Keratinocyte (primary cell): ENCODE measurements around the gene FARP1. TPM values are rescaled to one million over a fixed set of nuclear protein-coding genes. Genes with fewer than 3 reads are reported as not detected.
"Not testable (repeated sequence)": the region's sequence is repeated elsewhere in the genome, so short reads cannot be mapped to it uniquely, and the experiment has no call there.

Experiments
- DNase-seq: peaks from one replicate; pipeline ENCODE4 v3.0.0-alpha.2; 2011; ENCODE audit warnings: low read depth, missing footprints, low spot score
- FAIRE-seq: peaks from 2 replicates; lab custom pipeline; 2011; peaks lifted over from hg19 to GRCh38; lab: Jason Lieb, UNC
- H2AFZ ChIP-seq: 2 replicates; pipeline ENCODE4 v1.6.0; 2012; ENCODE audit warnings: low read length, control low read depth, inconsistent platforms; ENCODE audit not compliant: control insufficient read depth
- H3K27ac ChIP-seq: 2 replicates; pipeline ENCODE4 v1.5.1; 2011; ENCODE audit warnings: low read length; ENCODE audit not compliant: control insufficient read depth, insufficient read depth
- H3K27me3 ChIP-seq: 3 replicates; pipeline ENCODE4 v1.6.0; 2011; ENCODE audit warnings: low read length; ENCODE audit not compliant: control insufficient read depth, insufficient read depth; ENCODE audit errors: extremely low read depth
- H3K36me3 ChIP-seq, 2 experiments: 2 replicates in 1 of 2; 3 replicates in 1 of 2; pipeline ENCODE4 v1.5.1; 2011; ENCODE audit warnings: low read length in 2 of 2, mild to moderate bottlenecking in 1 of 2; ENCODE audit not compliant: control insufficient read depth in 2 of 2, insufficient read depth in 2 of 2; ENCODE audit errors: extremely low read depth in 1 of 2
- H3K4me1 ChIP-seq: 3 replicates; pipeline ENCODE4 v1.5.1; 2011; ENCODE audit warnings: low read length; ENCODE audit not compliant: control insufficient read depth, insufficient read depth; ENCODE audit errors: extremely low read depth
- H3K4me2 ChIP-seq: 3 replicates; pipeline ENCODE4 v1.6.0; 2011; ENCODE audit warnings: low read depth, low read length; ENCODE audit not compliant: control insufficient read depth, insufficient read depth; ENCODE audit errors: extremely low read depth
- H3K4me3 ChIP-seq, 3 experiments: fragments of 200-600 bp in 1 of 3; sonication (generic) in 1 of 3; 2 replicates in 2 of 3; 3 replicates in 1 of 3; pipeline ENCODE4 v1.5.1; 2011 to 2016; ENCODE audit warnings: low read length in 3 of 3, mild to moderate bottlenecking in 3 of 3, control low read depth in 2 of 3, inconsistent platforms in 1 of 3, low read depth in 1 of 3, mixed read lengths in 1 of 3, mixed run types in 1 of 3, moderate library complexity in 1 of 3; ENCODE audit not compliant: control insufficient read depth in 2 of 3, insufficient read depth in 2 of 3; ENCODE audit errors: extremely low read depth in 1 of 3
- H3K79me2 ChIP-seq: 2 replicates; pipeline ENCODE4 v1.6.0; 2012; ENCODE audit warnings: low read length; ENCODE audit not compliant: control insufficient read depth, insufficient read depth
- H3K9ac ChIP-seq: 3 replicates; pipeline ENCODE4 v1.6.0; 2011; ENCODE audit warnings: low read length; ENCODE audit not compliant: control insufficient read depth, insufficient read depth; ENCODE audit errors: extremely low read depth
- H3K9me1 ChIP-seq: 3 replicates; pipeline ENCODE4 v1.6.0; 2011; ENCODE audit warnings: low read length; ENCODE audit not compliant: control insufficient read depth, insufficient read depth; ENCODE audit errors: extremely low read depth
- H3K9me3 ChIP-seq: 2 replicates; pipeline ENCODE4 v1.5.1; 2012; ENCODE audit warnings: low read depth, low read length; ENCODE audit not compliant: control insufficient read depth
- H4K20me1 ChIP-seq: 3 replicates; pipeline ENCODE4 v1.6.0; 2011; ENCODE audit warnings: low read length; ENCODE audit not compliant: control insufficient read depth, insufficient read depth; ENCODE audit errors: extremely low read depth
- EZH2 ChIP-seq: IDR thresholded peaks from one replicate; pipeline ENCODE4 v1.6.1; 2012; ENCODE audit warnings: inconsistent platforms, mild to moderate bottlenecking, low read length, moderate library complexity
- dilution Hi-C: fragments of 300-500 bp; cut with MboI; formaldehyde crosslinking; loops from one replicate; pipeline ENCODE4 v1.7.0; 2020; ENCODE audit warnings: low sequenced_read_pairs; ENCODE audit not compliant: extremely low pct_ligation_motif_present
- polyA plus RNA-seq, 5 experiments: library from polyadenylated mRNA; depleted of rRNA in 3 of 5; stranded (reverse) in 3 of 5; stranded (forward) in 1 of 5; unstranded in 1 of 5; fragments of >200 nt; gene quantifications; 1 replicate in 1 of 5; 2 replicates in 3 of 5; 3 replicates in 1 of 5; pipeline versions ENCODE4 v1.2.1 to v1.2.3, GENCODE V29; 2011 to 2012; ENCODE audit warnings: missing spikeins in 2 of 5, low read depth in 1 of 5, low replicate concordance in 1 of 5
- TF ChIP-seq, protein P1 (sequence below), 3 experiments: IDR thresholded peaks in 1 of 3; conservative IDR thresholded peaks in 1 of 3; optimal IDR thresholded peaks in 1 of 3; 2 replicates in 2 of 3; 3 replicates in 1 of 3; pipeline versions ENCODE3 to v1.5.1; 2011; ENCODE audit warnings: low read length in 3 of 3, mild to moderate bottlenecking in 3 of 3, moderate library complexity in 2 of 3, control low read depth in 1 of 3, inconsistent platforms in 1 of 3; ENCODE audit not compliant: insufficient read depth in 2 of 3; ENCODE audit errors: extremely low read depth in 1 of 3

FARP1 gene
- polyA plus RNA-seq, 1 donor (not counting 4 experiments of a cell fraction or from before 2014, with no cell fraction given), result 10.3 TPM

- H3K9me3 ChIP-seq, result no peaks in the 10 kb centered on the region
- H3K4me3 ChIP-seq, result no peak overlapping the region
- dilution Hi-C loops, result no loop called here
- no peaks in the 10 kb centered on the region for H3K36me3 ChIP-seq
- no peaks in the 10 kb centered on the region for H3K9me1 ChIP-seq
- H2AFZ ChIP-seq, result no peak overlapping the region
- H3K27ac ChIP-seq, result no peak overlapping the region
- no peak overlapping the region for H3K9ac ChIP-seq
- FAIRE-seq (no peak), DNase-seq (no peak)
- H3K79me2 ChIP-seq, result no peaks in the 10 kb centered on the region
- no peaks in the 10 kb centered on the region for H4K20me1 ChIP-seq
- H3K27me3 ChIP-seq, result no peaks in the 10 kb centered on the region
- H3K4me1 ChIP-seq, result no peaks in the 10 kb centered on the region
- no peak for TF ChIP-seq EZH2
- no peak overlapping the region for H3K4me2 ChIP-seq
Observed at GRCh38 chr13:98410612-98411011, 267.7 kb downstream of the FARP1 start.

DNA sequence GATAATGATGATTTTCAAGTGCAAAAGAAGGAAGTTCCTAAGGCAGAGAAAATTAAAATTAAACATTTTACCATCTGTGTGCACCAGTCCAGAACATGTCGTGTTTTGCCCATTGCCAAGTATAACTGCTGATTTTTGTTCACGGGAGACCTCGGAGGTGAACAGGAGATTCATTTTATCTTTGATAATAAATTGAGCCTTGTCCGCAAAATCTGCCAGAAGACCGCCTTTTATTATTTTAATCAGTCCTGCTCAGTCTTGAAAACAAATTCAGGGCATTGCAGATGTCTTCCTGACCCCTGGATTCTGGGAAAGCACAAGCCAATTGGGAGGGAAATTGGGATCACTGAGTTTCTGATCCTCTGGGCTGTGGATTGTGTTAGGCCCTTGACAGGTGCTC is 268.1 kb downstream of the FARP1 start:
- no peaks in the 10 kb centered on the region for H3K79me2 ChIP-seq
- dilution Hi-C loops, result no loop called here
- H3K27me3 ChIP-seq, result no peaks in the 10 kb centered on the region
- no peak overlapping the region for H3K9ac ChIP-seq
- H3K4me2 ChIP-seq, result no peak overlapping the region
- DNase-seq, result no peak
- no peak overlapping the region for H3K27ac ChIP-seq
- no peaks in the 10 kb centered on the region for H3K9me3 ChIP-seq
- no peak overlapping the region for H3K4me3 ChIP-seq
- no peak overlapping the region for H2AFZ ChIP-seq
- TF ChIP-seq EZH2, result no peak
- TF ChIP-seq, protein P1, sequence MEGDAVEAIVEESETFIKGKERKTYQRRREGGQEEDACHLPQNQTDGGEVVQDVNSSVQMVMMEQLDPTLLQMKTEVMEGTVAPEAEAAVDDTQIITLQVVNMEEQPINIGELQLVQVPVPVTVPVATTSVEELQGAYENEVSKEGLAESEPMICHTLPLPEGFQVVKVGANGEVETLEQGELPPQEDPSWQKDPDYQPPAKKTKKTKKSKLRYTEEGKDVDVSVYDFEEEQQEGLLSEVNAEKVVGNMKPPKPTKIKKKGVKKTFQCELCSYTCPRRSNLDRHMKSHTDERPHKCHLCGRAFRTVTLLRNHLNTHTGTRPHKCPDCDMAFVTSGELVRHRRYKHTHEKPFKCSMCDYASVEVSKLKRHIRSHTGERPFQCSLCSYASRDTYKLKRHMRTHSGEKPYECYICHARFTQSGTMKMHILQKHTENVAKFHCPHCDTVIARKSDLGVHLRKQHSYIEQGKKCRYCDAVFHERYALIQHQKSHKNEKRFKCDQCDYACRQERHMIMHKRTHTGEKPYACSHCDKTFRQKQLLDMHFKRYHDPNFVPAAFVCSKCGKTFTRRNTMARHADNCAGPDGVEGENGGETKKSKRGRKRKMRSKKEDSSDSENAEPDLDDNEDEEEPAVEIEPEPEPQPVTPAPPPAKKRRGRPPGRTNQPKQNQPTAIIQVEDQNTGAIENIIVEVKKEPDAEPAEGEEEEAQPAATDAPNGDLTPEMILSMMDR (optimal IDR thresholded peaks at IDR 0.05 in 1 of 3, IDR thresholded peaks at IDR 0.05 in 1 of 3, conservative IDR thresholded peaks at IDR 0.05 in 1 of 3; ENCODE audit: extremely low read depth in 1 of 3, insufficient read depth in 2 of 3, low read length in 3 of 3), result no peak
- no peaks in the 10 kb centered on the region for H3K4me1 ChIP-seq
- H4K20me1 ChIP-seq, result no peaks in the 10 kb centered on the region
- no peak for FAIRE-seq
- no peaks in the 10 kb centered on the region for H3K36me3 ChIP-seq
- no peaks in the 10 kb centered on the region for H3K9me1 ChIP-seq

- TF ChIP-seq, protein P1 (optimal IDR thresholded peaks at IDR 0.05 in 1 of 3, IDR thresholded peaks at IDR 0.05 in 1 of 3, conservative IDR thresholded peaks at IDR 0.05 in 1 of 3; ENCODE audit: extremely low read depth in 1 of 3, insufficient read depth in 2 of 3, low read length in 3 of 3), result no peak
- no peak for TF ChIP-seq EZH2
- dilution Hi-C loops, result no loop called here
- Histone ChIP-seq H3K79me2 (no peaks in the 10 kb centered on the region), H3K27ac (no peak overlapping the region), H3K27me3 (no peaks in the 10 kb centered on the region), H4K20me1 (no peaks in the 10 kb centered on the region), H3K4me3 (no peak overlapping the region), H3K9ac (no peak overlapping the region), H3K4me1 (no peaks in the 10 kb centered on the region), H2AFZ (no peak overlapping the region), H3K4me2 (no peak overlapping the region), H3K9me1 (no peaks in the 10 kb centered on the region), H3K9me3 (no peaks in the 10 kb centered on the region), H3K36me3 (no peaks in the 10 kb centered on the region)
- no peak for DNase-seq
- no peak for FAIRE-seq
Observed at GRCh38 chr13:98411617-98412265, 268.8 kb downstream of the FARP1 start.

GRCh38 chr13:98413278-98413677 is 270.4 kb downstream of the FARP1 start:
- H3K79me2 ChIP-seq, H3K27ac ChIP-seq, H3K4me2 ChIP-seq, dilution Hi-C loops, H3K4me1 ChIP-seq, H3K27me3 ChIP-seq, H3K9me1 ChIP-seq, H3K36me3 ChIP-seq, FAIRE-seq, H3K4me3 ChIP-seq, DNase-seq, H4K20me1 ChIP-seq, H3K9me3 ChIP-seq, H2AFZ ChIP-seq, H3K9ac ChIP-seq: not testable (repeated sequence)
